OCI-LY3 (cell line): Measurements from ENCODE around the gene TARDBP.
"Not testable (repeated sequence)": the region's sequence is repeated elsewhere in the genome, so short reads cannot be mapped to it uniquely, and the experiment has no call there.

Source experiments
- H2AFZ ChIP-seq: fragments of 200-600, 300-600 bp; shearing (Covaris generic); 2 replicates; pipeline ENCODE4 v1.6.0; 2014; ENCODE audit warnings: antibody characterized with exemption, low read depth, low read length
- H3K27ac ChIP-seq: fragments of 200-600, 300-600 bp; sonication (generic); 2 replicates; pipeline ENCODE4 v1.5.1; 2014; ENCODE audit warnings: mild to moderate bottlenecking, low read length, moderate library complexity, mixed read lengths
- H3K27me3 ChIP-seq: fragments of 200-600, 300-600 bp; sonication (generic); 2 replicates; pipeline ENCODE4 v1.6.1; 2014; ENCODE audit warnings: low read depth, low read length, mixed read lengths
- H3K36me3 ChIP-seq: fragments of 200-600, 300-600 bp; sonication (generic); replicated peaks from 2 replicates; pipeline ENCODE3; 2014; ENCODE audit warnings: low read depth, low read length, mixed read lengths
- H3K4me1 ChIP-seq: fragments of 300-600, 200-600 bp; sonication (generic); 2 replicates; pipeline ENCODE4 v1.6.1; 2014; ENCODE audit warnings: low read length, mixed read lengths
- H3K4me2 ChIP-seq: fragments of 200-600, 300-600 bp; sonication (generic); 2 replicates; pipeline ENCODE4 v1.6.1; 2014; ENCODE audit warnings: low read length, mixed read lengths
- H3K4me3 ChIP-seq: fragments of 300-600, 200-600 bp; sonication (generic); 2 replicates; pipeline ENCODE4 v1.5.1; 2014; ENCODE audit warnings: antibody characterized with exemption, mild to moderate bottlenecking, low read length, moderate library complexity
- H3K79me2 ChIP-seq: fragments of 300-600, 200-600 bp; shearing (Covaris generic); 2 replicates; pipeline ENCODE4 v1.6.1; 2014; ENCODE audit warnings: mild to moderate bottlenecking, low read length, mixed read lengths
- H3K9ac ChIP-seq: fragments of 300-600, 200-600 bp; shearing (Covaris generic); 2 replicates; pipeline ENCODE4 v1.6.0; 2014; ENCODE audit warnings: mild to moderate bottlenecking, low read length, moderate library complexity
- H3K9me3 ChIP-seq: fragments of 200-600, 300-600 bp; shearing (Covaris generic); 2 replicates; pipeline ENCODE4 v1.6.1; 2014; ENCODE audit warnings: low read length, mixed read lengths; ENCODE audit not compliant: insufficient read depth
- H4K20me1 ChIP-seq: fragments of 200-600, 300-600 bp; sonication (generic); 2 replicates; pipeline ENCODE4 v1.6.1; 2016; ENCODE audit warnings: low read length, mixed read lengths; ENCODE audit not compliant: insufficient read depth
- EZH2phosphoT487 ChIP-seq: fragments of 200-600 bp; shearing (Covaris generic); IDR thresholded peaks from 2 replicates; pipeline ENCODE4 v1.6.1; 2018; ENCODE audit warnings: antibody characterized with exemption, mixed run types, low read depth
- TF ChIP-seq, protein P1 (sequence below): fragments of 200-600, 300-600 bp; sonication (generic); IDR thresholded peaks from 2 replicates; pipeline ENCODE4 v1.5.1; 2014; ENCODE audit warnings: antibody characterized with exemption, low read length, low read depth

TARDBP gene

DNA sequence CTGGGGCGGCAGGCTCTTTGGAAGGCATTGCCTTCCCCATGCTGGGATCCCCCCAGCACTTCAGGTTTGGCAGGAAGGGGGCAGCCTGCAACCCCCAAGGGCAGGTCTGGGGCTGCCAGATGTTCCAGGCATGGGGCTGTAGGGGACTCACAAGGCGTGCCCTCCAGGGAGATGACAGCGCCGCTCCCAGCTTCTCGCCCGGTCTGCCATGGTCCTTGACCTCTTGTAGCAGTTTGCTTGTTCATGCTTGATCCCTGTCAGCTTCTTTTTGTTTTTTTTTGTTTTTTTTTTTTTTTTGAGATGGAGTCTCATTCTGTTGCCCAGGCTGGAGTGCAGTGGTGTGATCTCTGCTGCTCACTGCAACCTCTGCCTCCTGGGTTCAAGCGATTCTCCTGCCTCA lies 21.6 kb upstream of the TARDBP start:
- H3K9ac ChIP-seq: no peak overlapping the region
- H3K36me3 ChIP-seq: no peaks in the 10 kb centered on the region
- H2AFZ ChIP-seq: no peak overlapping the region
- H3K4me3 ChIP-seq: no peak overlapping the region
- H3K9me3 ChIP-seq: no peaks in the 10 kb centered on the region
- no peak overlapping the region for H3K4me2 ChIP-seq
- H3K27me3 ChIP-seq: peaks cover 4% of the 10 kb centered on the region; the same call in 1 of the 2 replicates
- H3K79me2 ChIP-seq: no peaks in the 10 kb centered on the region
- H4K20me1 ChIP-seq: no peaks in the 10 kb centered on the region
- H3K27ac ChIP-seq: no peak overlapping the region
- TF ChIP-seq, protein P1, sequence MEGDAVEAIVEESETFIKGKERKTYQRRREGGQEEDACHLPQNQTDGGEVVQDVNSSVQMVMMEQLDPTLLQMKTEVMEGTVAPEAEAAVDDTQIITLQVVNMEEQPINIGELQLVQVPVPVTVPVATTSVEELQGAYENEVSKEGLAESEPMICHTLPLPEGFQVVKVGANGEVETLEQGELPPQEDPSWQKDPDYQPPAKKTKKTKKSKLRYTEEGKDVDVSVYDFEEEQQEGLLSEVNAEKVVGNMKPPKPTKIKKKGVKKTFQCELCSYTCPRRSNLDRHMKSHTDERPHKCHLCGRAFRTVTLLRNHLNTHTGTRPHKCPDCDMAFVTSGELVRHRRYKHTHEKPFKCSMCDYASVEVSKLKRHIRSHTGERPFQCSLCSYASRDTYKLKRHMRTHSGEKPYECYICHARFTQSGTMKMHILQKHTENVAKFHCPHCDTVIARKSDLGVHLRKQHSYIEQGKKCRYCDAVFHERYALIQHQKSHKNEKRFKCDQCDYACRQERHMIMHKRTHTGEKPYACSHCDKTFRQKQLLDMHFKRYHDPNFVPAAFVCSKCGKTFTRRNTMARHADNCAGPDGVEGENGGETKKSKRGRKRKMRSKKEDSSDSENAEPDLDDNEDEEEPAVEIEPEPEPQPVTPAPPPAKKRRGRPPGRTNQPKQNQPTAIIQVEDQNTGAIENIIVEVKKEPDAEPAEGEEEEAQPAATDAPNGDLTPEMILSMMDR: no peak
- TF ChIP-seq EZH2phosphoT487: no peak
- peaks cover 9% of the 10 kb centered on the region for H3K4me1 ChIP-seq

DNA sequence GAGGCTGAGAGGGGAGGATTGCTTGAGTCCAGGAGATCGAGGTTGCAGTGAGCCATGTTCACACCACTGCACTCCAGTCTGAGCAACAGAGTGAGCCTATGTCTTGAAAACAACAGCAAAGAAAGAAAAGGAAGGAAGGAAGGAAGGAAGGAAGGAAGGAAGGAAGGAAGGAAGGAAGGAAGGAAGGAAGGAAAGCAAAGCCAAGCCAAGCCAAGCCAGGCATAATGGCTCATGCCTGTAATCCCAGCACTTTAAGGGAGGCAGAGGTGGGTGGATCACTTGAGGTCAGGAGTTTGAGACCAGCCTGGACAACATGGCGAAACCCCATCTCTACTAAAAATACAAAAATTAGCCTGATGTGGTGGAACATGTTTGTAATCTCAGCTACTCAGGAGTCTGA lies 20.4 kb upstream of the TARDBP start:
- H3K9ac ChIP-seq, H4K20me1 ChIP-seq, H3K27me3 ChIP-seq, H3K4me2 ChIP-seq, H3K4me3 ChIP-seq, H3K36me3 ChIP-seq, H3K4me1 ChIP-seq, H3K27ac ChIP-seq, H2AFZ ChIP-seq, H3K9me3 ChIP-seq, H3K79me2 ChIP-seq: not testable (repeated sequence)

DNA sequence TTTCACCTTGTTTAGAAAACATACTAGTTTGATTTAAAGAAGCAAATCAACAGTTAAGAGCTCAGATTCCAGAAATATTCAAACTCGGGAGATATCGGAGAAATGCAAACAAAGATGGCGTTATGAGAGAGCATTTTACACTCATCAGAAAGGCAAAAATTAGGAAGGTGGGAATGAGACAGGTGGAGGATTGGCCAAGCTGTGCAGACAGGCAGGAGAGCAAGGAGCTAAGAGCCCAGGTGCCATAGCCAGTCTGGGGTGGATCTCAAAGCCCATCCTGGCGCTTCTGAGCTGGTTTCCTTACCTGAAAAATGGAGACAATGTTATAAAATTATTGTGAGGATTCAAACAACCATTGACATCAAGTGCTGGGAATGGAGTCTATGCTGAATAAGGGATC lies 19.6 kb upstream of the TARDBP start:
- Histone ChIP-seq H4K20me1 (no peaks in the 10 kb centered on the region), H3K9me3 (no peaks in the 10 kb centered on the region), H3K79me2 (no peaks in the 10 kb centered on the region), H3K36me3 (no peaks in the 10 kb centered on the region), H3K27me3 (no peaks in the 10 kb centered on the region), H3K4me1 (no peaks in the 10 kb centered on the region), H3K9ac (no peak overlapping the region), H3K4me2 (no peak overlapping the region), H3K4me3 (no peak overlapping the region), H3K27ac (no peak overlapping the region), H2AFZ (no peak overlapping the region)
- TF ChIP-seq, protein P1: no peak
- TF ChIP-seq EZH2phosphoT487: no peak

DNA sequence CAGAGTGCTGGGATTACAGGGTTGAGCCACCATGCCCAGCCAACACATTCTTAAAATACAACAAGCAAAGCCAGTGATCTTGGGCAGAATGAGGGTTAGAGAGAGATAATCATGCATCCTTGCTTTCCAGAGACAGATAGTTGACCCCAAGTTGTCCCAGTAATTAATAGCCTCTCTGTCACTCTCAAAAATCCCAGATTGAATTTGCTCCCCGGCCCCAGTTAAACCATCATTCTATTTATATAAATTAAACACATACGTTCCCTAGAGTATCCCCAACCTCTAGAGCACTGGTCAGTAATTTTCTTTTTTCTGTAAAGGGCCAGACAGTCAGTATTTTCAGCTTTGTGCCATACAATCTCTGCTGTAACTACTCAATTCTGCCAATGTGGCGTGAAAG lies 16.4 kb upstream of the TARDBP start:
- TF ChIP-seq, protein P1: no peak
- TF ChIP-seq EZH2phosphoT487: no peak
- H4K20me1 ChIP-seq: no peaks in the 10 kb centered on the region

DNA sequence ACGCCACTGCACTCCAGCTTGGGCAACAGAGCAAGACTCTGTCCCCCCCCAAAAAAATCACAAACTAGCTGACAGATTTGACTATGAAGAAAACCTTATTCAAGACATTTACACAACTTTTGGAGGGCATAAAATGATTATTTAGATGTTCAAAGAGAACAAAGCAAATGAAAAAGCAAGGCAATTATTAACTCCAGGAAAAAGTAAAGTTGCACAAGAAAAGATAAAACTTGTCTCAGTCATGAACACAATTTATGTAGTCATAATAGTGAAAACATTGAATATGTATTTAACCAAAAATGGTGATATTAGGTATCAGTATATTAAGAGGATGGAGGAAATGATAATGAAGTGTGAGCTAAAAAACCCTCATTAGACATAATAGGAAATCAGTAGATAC lies 11.9 kb upstream of the TARDBP start:
- Histone ChIP-seq H4K20me1 (no peaks in the 10 kb centered on the region), H3K4me3 (no peak overlapping the region), H2AFZ (no peak overlapping the region), H3K9ac (no peak overlapping the region), H3K4me1 (no peaks in the 10 kb centered on the region), H3K9me3 (no peaks in the 10 kb centered on the region), H3K4me2 (no peak overlapping the region), H3K27me3 (no peaks in the 10 kb centered on the region), H3K36me3 (no peaks in the 10 kb centered on the region), H3K27ac (no peak overlapping the region), H3K79me2 (no peaks in the 10 kb centered on the region)
- TF ChIP-seq, protein P1: no peak
- no peak for TF ChIP-seq EZH2phosphoT487

More for the DNA sequence above, 16.4 kb upstream of the TARDBP start:
- Histone ChIP-seq H3K36me3 (no peaks in the 10 kb centered on the region), H3K79me2 (no peaks in the 10 kb centered on the region), H3K4me1 (no peaks in the 10 kb centered on the region), H3K4me2 (no peak overlapping the region), H3K9me3 (no peaks in the 10 kb centered on the region), H3K9ac (no peak overlapping the region), H3K27me3 (no peaks in the 10 kb centered on the region), H3K4me3 (no peak overlapping the region), H2AFZ (no peak overlapping the region), H3K27ac (no peak overlapping the region)
